Mesothelial cell of epicardium (in vitro differentiated cells): ENCODE data around the gene KCNJ5. TPM values are rescaled to one million over a fixed set of nuclear protein-coding genes. Genes with fewer than 3 reads are reported as not detected.

Experiments
- DNase-seq, 2 experiments: peaks; one replicate each; pipeline ENCODE4 v3.0.0; 2021; ENCODE audit warnings: low spot score in 2 of 2; ENCODE audit not compliant: unreplicated experiment in 2 of 2
- H3K27ac Mint-ChIP-seq: 2 replicates; pipeline ENCODE4 v1.8.0; 2021; ENCODE audit warnings: mixed read lengths
- H3K27me3 Mint-ChIP-seq: 2 replicates; pipeline ENCODE4 v1.8.0; 2021; ENCODE audit warnings: low read depth, mixed read lengths
- H3K36me3 Mint-ChIP-seq: 2 replicates; pipeline ENCODE4 v1.8.0; 2021; ENCODE audit warnings: mixed read lengths
- H3K4me1 Mint-ChIP-seq: 2 replicates; pipeline ENCODE4 v1.8.0; 2021; ENCODE audit warnings: mixed read lengths
- H3K4me3 Mint-ChIP-seq: 2 replicates; pipeline ENCODE4 v1.8.0; 2021; ENCODE audit warnings: mild to moderate bottlenecking, moderate library complexity, mixed read lengths
- H3K9me3 Mint-ChIP-seq: 2 replicates; pipeline ENCODE4 v1.8.0; 2021; ENCODE audit warnings: mixed read lengths
- CTCF ChIP-seq: fragments of 200-600 bp; sonication (generic); IDR thresholded peaks from one replicate; pipeline ENCODE4 v1.5.0; 2021; ENCODE audit warnings: antibody characterized with exemption; ENCODE audit not compliant: unreplicated experiment
- total RNA-seq: library from RNA; stranded (reverse); gene quantifications from 3 replicates; pipeline ENCODE4 v1.2.1, GENCODE V29; 2021

The KCNJ5 gene
- total RNA-seq, 1 donor from 2014 or later = 0.09 TPM

- Mint-ChIP-seq H3K9me3 (no peaks in the 10 kb centered on the region), H3K27me3 (no peaks in the 10 kb centered on the region), H3K4me3 (no peak overlapping the region), H3K4me1 (no peaks in the 10 kb centered on the region), H3K36me3 (peaks cover 7% of the 10 kb centered on the region), H3K27ac (no peak overlapping the region)
- no peak for TF ChIP-seq CTCF
- DNase-seq = no peak
These were observed 72.7 kb downstream of the KCNJ5 start for GRCh38 chr11:128963744-128964325.

GRCh38 chr11:128964463-128964930 is 73.3 kb downstream of the KCNJ5 start:
- H3K36me3 Mint-ChIP-seq = peaks cover 13% of the 10 kb centered on the region
- no peak for TF ChIP-seq CTCF
- H3K4me3 Mint-ChIP-seq = no peak overlapping the region
- H3K27ac Mint-ChIP-seq = no peak overlapping the region
- DNase-seq = no peak
- no peaks in the 10 kb centered on the region for H3K4me1 Mint-ChIP-seq
- no peaks in the 10 kb centered on the region for H3K9me3 Mint-ChIP-seq
- no peaks in the 10 kb centered on the region for H3K27me3 Mint-ChIP-seq

GRCh38 chr11:128965485-128965884 is 74.3 kb downstream of the KCNJ5 start:
- Mint-ChIP-seq H3K27ac (no peak overlapping the region), H3K27me3 (no peaks in the 10 kb centered on the region), H3K4me1 (no peaks in the 10 kb centered on the region), H3K4me3 (no peak overlapping the region), H3K36me3 (peaks cover 22% of the 10 kb centered on the region), H3K9me3 (no peaks in the 10 kb centered on the region)
- no peak for DNase-seq
- no peak for TF ChIP-seq CTCF

- H3K27me3 Mint-ChIP-seq = no peaks in the 10 kb centered on the region
- no peak for DNase-seq
- H3K4me1 Mint-ChIP-seq = no peaks in the 10 kb centered on the region
- H3K9me3 Mint-ChIP-seq = no peaks in the 10 kb centered on the region
- H3K4me3 Mint-ChIP-seq = no peak overlapping the region
- H3K36me3 Mint-ChIP-seq = peaks cover 35% of the 10 kb centered on the region
- no peak overlapping the region for H3K27ac Mint-ChIP-seq
- no peak for TF ChIP-seq CTCF
These were observed 76.4 kb downstream of the KCNJ5 start for GRCh38 chr11:128967578-128967977.

GRCh38 chr11:128968916-128969315 is 77.8 kb downstream of the KCNJ5 start:
- no peak overlapping the region for H3K27ac Mint-ChIP-seq
- peaks cover 44% of the 10 kb centered on the region for H3K36me3 Mint-ChIP-seq
- no peaks in the 10 kb centered on the region for H3K27me3 Mint-ChIP-seq
- no peaks in the 10 kb centered on the region for H3K4me1 Mint-ChIP-seq
- no peak overlapping the region for H3K4me3 Mint-ChIP-seq
- DNase-seq = no peak
- H3K9me3 Mint-ChIP-seq = no peaks in the 10 kb centered on the region
- no peak for TF ChIP-seq CTCF

Other genes with a start within 250 kb of the KCNJ5 start
- gene FLI1, start 197.3 kb upstream of the KCNJ5 start, total RNA-seq = 4.5 to 5.8 TPM (median 5.3 TPM) in 3 replicates
- not detected in 3 replicates for gene KCNJ1, start 24.1 kb upstream of the KCNJ5 start, total RNA-seq
- gene TP53AIP1, start 51.5 kb downstream of the KCNJ5 start, total RNA-seq = 0.45 to 0.68 TPM (median 0.47 TPM) in 3 replicates